ENCODE measurements around the gene ALDOB. TPM values are rescaled to one million over a fixed set of nuclear protein-coding genes. Genes with fewer than 3 reads are reported as not detected.

ALDOB gene
- total RNA-seq, 1 donor, result not detected

GRCh38 chr9:101432171-101432570 lies 3.4 kb downstream of the ALDOB start:
- H3K4me3 ChIP-seq (ENCODE audit: low read depth, low read length), result no peak overlapping the region
- no peak for TF ChIP-seq CTCF (IDR thresholded peaks at IDR 0.05; ENCODE audit: insufficient read depth, low read depth, low read length)

GRCh38 chr9:101429736-101430135 lies 5.8 kb downstream of the ALDOB start:
- H3K4me3 ChIP-seq (ENCODE audit: low read depth, low read length), result no peak overlapping the region
- TF ChIP-seq CTCF (IDR thresholded peaks at IDR 0.05; ENCODE audit: insufficient read depth, low read depth, low read length), result no peak
- DNase-seq (ENCODE audit: low read depth), result no peak

More at GRCh38 chr9:101432171-101432570, 3.4 kb downstream of the ALDOB start:
- DNase-seq (ENCODE audit: low read depth), result no peak

GRCh38 chr9:101428909-101429308 lies 6.7 kb downstream of the ALDOB start:
- TF ChIP-seq CTCF (IDR thresholded peaks at IDR 0.05; ENCODE audit: insufficient read depth, low read depth, low read length), result no peak
- no peak overlapping the region for H3K4me3 ChIP-seq (ENCODE audit: low read depth, low read length)
- no peak for DNase-seq (ENCODE audit: low read depth)

GRCh38 chr9:101427957-101428655 lies 7.5 kb downstream of the ALDOB start:
- no peak for DNase-seq (ENCODE audit: low read depth)
- TF ChIP-seq CTCF (IDR thresholded peaks at IDR 0.05; ENCODE audit: insufficient read depth, low read depth, low read length), result no peak
- H3K4me3 ChIP-seq (ENCODE audit: low read depth, low read length), result no peak overlapping the region

- H3K4me3 ChIP-seq (ENCODE audit: low read depth, low read length), result no peak overlapping the region
- no peak for TF ChIP-seq CTCF (IDR thresholded peaks at IDR 0.05; ENCODE audit: insufficient read depth, low read depth, low read length)
- no peak for DNase-seq (ENCODE audit: low read depth)
Observed at GRCh38 chr9:101427358-101427757, 8.2 kb downstream of the ALDOB start.

GRCh38 chr9:101421653-101422065 lies 13.9 kb downstream of the ALDOB start:
- DNase-seq (ENCODE audit: low read depth), result no peak
- TF ChIP-seq CTCF (IDR thresholded peaks at IDR 0.05; ENCODE audit: insufficient read depth, low read depth, low read length), result no peak

GRCh38 chr9:101419863-101420262 lies 15.7 kb downstream of the ALDOB start:
- DNase-seq (ENCODE audit: low read depth), result no peak
- TF ChIP-seq CTCF (IDR thresholded peaks at IDR 0.05; ENCODE audit: insufficient read depth, low read depth, low read length), result no peak
- no peak overlapping the region for H3K4me3 ChIP-seq (ENCODE audit: low read depth, low read length)

More at GRCh38 chr9:101421653-101422065, 13.9 kb downstream of the ALDOB start:
- no peak overlapping the region for H3K4me3 ChIP-seq (ENCODE audit: low read depth, low read length)
